ENCODE data around the gene JPT2.

Gene JPT2

DNA sequence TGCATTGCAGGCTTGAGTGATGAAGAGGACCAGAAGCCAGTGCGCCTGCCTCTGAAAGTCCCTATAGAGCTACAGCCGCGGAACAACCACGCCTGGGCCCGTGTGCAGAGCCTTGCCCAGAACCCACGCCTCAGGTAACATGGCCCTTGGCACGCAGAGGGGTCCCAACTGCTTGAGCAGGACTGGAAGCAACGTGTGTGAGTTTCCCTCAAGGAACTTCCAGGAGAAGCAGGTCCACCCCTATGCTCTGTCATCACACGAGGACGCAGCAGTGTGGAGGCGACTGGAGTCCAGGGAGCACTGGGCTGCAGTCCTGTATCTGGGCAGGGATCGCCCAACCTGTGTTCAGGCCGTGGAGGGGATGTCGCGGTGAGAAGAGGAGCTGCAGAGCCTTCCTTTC lies 25.1 kb upstream of the JPT2 start:
- DNase-seq: no peak

DNA sequence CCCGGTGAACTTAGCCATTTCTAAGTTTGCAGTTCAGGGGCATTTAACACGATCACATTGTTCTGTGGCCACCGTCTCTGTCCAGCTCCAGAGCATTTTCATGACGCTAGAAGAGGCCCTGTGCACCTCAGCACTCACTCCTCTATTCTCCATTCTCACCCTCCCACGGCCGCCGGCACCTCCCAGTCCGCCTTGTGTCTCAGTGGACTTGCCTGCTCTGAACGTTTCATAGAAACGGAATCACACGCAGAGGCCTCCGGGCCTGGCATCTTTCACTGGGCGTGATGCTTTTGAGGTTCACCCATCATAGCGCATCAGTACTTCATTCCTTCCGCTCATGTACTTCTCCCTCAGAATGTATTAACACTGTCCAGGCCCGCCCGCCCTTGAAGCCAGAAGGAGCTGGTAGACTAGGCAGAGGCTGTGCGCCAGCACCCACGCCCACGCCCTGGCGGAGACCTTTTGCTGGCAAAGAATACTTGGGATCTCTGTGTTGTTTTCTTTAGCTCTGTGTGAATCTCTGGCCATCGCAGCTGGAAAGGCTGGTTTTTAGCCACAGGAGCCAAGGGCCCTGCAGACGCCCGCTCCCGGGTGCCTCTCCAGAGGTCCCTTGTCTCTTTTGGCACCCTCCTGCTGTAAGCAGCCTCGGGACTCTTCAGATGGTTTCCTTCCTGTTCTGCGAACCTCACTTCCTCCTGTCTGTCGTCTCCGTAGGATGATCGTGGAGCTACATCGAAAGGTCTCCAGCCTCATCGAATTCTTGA lies 23.4 kb upstream of the JPT2 start:
- no peak for DNase-seq

GRCh38 chr16:1655269-1655807 lies 22.7 kb upstream of the JPT2 start:
- DNase-seq: no peak

DNA sequence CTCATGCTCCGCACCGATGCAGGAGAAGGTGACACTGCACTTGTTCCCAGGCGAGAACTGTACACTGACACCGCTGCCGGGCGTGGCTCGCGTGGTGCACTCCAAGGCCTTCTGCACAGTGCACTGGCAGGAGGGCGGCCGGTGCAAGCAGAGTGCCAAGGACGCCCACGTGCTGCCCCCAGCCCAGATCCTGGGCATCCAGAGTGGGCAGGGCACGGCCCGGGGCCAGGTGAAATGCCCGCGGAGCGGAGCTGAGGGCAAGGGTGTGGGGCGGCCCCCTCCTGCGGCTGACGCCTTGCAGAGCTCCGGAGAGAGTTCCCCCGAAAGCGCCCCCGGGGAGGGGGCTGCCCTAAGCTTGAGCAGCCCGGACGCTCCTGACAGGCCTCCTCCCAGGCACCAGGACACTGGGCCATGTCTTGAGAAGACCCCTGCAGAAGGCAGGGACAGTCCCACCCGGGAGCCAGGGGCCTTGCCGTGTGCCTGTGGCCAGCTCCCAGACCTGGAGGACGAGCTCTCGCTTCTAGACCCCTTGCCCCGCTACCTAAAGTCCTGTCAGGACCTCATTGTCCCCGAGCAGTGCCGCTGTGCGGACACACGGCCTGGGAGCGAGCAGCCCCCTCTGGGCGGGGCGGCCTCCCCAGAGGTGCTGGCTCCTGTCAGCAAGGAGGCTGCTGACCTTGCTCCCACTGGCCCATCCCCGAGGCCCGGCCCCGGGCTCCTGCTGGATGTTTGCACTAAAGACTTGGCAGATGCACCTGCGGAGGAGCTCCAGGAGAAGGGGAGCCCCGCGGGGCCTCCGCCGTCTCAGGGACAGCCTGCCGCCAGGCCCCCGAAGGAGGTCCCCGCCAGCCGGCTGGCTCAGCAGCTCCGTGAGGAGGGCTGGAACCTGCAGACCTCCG lies 21.9 kb upstream of the JPT2 start:
- DNase-seq: no peak

GRCh38 chr16:1656808-1657617 lies 21.1 kb upstream of the JPT2 start:
- no peak for DNase-seq

- no peak for DNase-seq
These were observed 20.2 kb upstream of the JPT2 start for GRCh38 chr16:1657841-1658240.

DNA sequence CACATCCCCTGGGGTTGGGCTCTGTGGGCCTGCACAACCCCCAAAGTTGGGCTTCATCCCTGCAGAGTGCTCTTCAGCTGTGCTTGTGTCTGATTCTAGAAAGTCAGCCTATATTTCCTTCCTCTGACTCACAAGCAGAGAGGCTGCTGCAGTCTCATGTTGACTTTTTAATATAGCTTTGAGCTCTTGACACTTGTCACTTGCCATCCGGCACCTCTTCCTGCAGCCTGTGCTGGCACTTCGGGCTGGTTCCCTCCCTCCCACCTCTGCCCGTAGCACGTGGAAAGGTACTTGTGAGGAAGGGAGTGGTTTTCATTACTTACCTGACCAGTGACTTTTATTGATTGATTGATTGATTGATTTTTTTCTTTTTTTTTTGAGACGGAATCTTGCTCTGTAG lies 19.0 kb upstream of the JPT2 start:
- no peak for DNase-seq

- no peak for DNase-seq
These were observed 16.3 kb upstream of the JPT2 start for GRCh38 chr16:1661826-1662225.

DNA sequence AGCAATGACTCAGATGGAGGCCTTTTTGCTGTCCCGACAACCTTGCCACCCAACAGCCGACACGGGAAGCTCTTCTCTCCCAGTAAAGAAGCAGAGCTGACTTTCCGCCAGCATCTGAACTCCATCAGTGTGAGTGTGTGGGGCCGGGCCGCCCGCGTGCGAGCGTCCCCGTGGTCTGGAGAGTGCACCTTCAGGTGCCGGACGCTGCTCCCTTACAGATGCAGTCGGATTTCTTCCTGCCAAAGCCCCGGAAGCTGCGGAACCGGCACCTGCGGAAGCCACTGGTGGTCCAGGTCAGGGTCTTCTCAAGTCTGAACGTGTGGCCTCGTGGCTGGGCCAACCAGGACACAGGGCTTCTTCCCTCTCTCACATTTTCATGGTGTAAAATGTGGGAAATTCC lies 15.5 kb upstream of the JPT2 start:
- no peak for DNase-seq

DNA sequence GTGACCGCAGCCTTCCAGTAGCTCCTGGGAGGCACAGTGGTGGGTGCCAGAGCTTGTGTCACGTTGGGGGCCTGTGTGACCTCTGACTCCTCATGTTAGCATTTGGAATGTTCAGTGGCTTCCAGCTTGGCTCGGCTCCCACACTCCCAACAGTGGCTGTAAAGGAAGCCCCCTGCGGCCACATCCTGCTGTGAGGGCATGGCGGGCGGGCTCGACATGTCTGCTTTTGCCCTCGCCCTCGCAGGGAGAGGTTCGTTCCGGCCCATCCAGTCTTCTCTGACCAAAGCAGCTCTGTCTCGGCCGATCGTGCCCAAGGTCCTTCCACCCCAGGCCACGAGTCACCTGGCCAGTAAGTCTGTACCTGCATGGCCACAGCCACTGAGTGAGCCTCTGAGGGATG lies 12.2 kb upstream of the JPT2 start:
- no peak for DNase-seq

DNA sequence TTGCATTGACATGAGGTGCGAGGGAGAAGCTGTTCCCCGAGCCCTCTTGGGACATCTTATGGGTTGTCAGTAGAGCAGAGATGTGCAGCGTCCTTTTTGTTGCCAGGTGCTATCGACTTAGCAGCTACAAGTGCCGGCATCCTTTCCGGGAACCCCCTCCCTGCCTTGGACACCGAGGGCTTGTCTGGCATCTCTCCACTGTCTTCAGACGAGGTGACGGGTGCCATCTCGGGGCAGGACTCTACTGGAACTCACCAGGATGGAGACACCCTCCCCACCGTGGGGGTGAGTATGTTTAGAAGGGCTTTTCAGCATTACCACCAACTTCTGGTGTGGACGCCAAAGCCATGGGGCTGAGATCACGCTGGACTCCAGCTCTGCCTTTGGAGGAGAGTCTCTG lies 11.8 kb upstream of the JPT2 start:
- DNase-seq: no peak

DNA sequence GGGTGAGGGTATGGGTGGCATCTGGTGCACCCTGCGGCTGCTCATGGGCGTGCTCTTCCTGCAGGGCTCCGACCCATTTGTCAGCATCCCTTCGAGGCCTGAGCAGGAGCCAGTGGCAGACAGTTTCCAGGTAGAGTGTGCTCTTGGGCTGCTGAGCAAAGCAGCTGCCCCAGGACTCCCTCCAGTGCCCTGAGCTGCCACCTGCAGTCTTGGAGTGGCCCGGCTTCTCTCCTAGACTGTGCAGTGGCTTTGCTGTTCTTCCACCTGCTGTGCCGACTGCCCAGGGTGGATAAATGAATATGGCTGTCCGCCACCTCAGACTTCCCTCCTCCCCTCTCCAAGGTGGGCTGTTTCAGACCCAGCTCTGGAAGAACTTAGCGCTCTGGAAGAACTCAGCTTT lies 10.8 kb upstream of the JPT2 start:
- no peak for DNase-seq

GRCh38 chr16:1667916-1668315 lies 10.2 kb upstream of the JPT2 start:
- no peak for DNase-seq

- no peak for DNase-seq
These were observed 9.3 kb upstream of the JPT2 start for GRCh38 chr16:1668612-1669319.

GRCh38 chr16:1669698-1670097 lies 8.4 kb upstream of the JPT2 start:
- no peak for DNase-seq

DNA sequence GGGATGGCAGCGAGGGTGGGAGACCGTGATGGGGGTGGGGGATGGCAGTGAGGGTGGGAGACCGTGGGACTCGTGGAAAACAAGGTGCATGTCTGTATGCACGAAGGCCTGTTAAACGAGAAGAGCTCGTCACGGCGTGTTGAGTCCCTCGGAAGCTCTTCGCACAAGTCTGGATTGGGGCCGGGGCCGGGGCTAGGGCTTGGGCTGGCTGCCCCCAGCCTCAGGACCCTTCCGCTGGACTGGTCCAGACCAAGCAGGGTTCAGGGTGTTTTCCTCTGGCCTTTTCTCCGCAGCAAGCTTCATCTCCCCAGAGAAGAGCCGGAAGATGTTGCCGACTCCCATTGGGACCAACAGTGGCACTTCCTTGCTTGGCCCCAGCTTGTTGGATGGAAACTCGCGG lies 7.7 kb upstream of the JPT2 start:
- no peak for DNase-seq

- DNase-seq: no peak
These were observed 7.2 kb upstream of the JPT2 start for GRCh38 chr16:1670866-1671265.

- DNase-seq: no peak
These were observed 4.5 kb upstream of the JPT2 start for GRCh38 chr16:1673424-1674151.

- DNase-seq: no peak
These were observed 3.8 kb upstream of the JPT2 start for GRCh38 chr16:1674306-1674705.

- no peak for DNase-seq
These were observed 3.1 kb upstream of the JPT2 start for GRCh38 chr16:1674751-1675664.

GRCh38 chr16:1676661-1677060 lies 1.4 kb upstream of the JPT2 start:
- DNase-seq: no peak
